Stimulated activated CD4-positive, alpha-beta T cell treated with anti-CD3 and anti-CD28 coated beads, Interleukin-4, amount 100 ng/mL, for 4 hours (primary cell): ENCODE results near the gene VEGFA.

Experiments used
- DNase-seq, 2 experiments: peaks; one replicate each; pipeline ENCODE4 v3.0.0-alpha.2; 2020

VEGFA gene

GRCh38 chr6:43739642-43740091, 30.3 kb upstream of the VEGFA start:
- DNase-seq, result no peak

DNA sequence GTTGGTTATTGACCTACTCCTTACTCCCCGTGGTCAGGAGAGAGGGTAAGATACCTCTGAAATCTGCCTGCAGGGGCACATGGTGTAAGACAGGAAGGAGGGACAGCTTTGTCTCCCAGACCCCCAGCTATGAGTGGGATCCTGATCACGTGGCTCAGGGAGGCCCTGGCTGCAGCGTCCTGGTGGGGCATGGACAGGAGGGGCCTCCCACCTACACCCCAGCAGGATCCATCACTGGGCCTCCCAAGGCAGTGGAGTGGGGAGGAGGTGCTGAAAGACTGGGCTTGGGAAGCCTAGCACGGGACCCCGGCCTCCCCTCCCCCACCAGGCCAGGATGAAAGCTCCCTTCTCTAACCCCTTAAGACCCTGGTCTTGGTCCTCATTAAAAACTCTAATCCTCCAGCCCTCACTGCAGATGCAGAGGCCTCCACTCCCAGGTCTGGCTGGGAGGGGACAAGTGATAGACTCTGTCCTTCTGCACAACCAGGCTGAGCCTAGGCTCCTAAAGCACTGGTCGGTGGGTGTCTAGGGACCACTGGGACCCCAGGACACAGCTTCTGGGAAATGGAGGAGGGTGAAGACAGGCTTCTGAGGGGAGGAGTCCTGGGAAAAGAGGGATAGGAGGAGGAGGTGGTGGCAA, 29.6 kb upstream of the VEGFA start:
- no peak for DNase-seq

GRCh38 chr6:43740961-43741764, 28.8 kb upstream of the VEGFA start:
- no peak for DNase-seq

DNA sequence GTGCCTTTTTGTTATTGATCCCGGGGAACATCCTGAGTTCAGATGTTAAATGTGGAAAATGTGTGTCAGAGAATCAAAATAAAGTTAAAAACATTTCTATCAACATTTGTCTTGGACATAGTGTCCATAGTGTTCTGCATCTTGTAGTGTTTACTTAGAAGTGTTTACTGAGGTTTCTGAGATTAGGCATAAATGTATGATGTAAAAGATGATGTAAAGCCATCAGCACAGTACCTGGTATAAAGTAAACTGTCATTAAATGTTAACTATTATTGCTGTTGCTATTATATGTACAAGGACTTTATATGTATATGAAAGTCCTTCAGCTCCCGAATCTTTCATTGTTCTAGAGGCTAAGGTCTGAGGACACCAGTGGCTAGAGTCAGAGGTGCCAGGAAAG, 28.2 kb upstream of the VEGFA start:
- DNase-seq, result no peak

GRCh38 chr6:43742285-43742684, 27.7 kb upstream of the VEGFA start:
- DNase-seq, result no peak

DNA sequence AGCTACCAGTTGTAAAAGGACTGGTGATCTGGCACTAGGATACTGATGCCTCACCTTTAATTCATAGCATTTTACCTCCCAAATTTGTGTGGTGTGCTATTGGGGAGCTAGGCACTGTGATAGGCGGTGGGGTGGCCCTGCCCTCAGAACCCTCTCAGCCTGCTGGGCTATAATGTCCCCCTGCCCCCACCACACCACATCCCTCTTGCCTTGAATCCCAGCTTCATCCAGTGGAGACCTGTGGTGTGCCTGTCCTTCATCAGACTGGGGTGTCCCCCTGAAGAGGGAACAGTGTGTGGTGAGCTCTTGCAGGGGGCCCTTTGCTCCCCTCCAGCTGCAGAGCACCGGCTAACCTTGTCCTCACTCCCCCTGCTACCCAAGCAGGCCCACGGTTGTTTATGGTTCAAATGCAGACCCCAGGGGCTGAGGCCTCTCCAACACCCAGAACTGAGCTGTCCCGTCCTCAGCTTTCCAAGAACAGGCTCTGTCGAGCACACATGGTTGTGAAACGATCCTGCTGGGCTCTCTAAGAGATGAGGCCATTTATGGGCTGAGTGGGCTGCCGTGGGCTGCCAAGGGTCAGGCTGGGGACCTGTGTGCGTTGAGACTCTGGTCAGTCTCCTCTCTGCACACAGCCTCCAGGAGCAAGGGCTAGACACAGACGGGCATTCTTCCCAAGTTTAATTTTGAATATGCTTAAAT, 26.9 kb upstream of the VEGFA start:
- no peak for DNase-seq

GRCh38 chr6:43743682-43744381, 26.2 kb upstream of the VEGFA start:
- DNase-seq, result no peak

GRCh38 chr6:43744491-43744890, 25.5 kb upstream of the VEGFA start:
- no peak for DNase-seq

DNA sequence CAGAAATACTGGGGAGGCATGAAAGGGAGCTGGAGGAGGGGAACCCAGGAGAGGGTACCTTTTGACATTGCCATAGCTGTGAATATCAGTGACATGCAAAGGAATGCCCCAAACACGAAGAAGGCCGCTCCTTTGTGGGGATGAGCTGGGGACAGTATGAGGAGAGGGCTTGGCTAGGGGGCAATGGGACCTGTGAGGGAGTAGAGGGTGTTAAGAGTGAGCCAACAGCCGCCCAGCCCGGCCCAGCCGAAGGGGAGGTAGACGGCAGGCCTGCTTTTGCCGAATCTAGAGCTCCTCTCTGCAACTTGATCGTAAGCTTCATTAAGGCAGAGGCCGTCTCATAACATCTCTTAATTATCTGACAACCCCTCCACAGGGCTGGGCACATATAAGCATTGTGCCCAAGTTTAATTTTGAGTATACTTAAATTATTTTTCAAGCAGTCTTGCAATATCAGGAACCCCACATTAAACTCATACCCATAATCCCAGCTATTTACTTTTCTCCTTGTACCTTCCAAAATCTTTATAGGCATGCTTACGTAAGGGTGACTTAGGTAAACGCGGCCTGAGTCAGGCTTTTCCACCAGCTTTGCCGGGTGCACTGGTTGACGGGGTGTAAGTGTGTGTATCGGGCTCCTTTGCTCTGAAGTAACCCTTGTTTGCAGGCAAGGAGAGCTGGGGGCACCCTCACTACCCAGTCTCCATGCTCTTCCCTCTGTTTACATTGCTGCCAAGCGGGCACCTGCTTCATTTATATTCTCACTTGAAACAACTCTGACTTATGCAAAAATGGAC, 24.9 kb upstream of the VEGFA start:
- DNase-seq, result no peak

DNA sequence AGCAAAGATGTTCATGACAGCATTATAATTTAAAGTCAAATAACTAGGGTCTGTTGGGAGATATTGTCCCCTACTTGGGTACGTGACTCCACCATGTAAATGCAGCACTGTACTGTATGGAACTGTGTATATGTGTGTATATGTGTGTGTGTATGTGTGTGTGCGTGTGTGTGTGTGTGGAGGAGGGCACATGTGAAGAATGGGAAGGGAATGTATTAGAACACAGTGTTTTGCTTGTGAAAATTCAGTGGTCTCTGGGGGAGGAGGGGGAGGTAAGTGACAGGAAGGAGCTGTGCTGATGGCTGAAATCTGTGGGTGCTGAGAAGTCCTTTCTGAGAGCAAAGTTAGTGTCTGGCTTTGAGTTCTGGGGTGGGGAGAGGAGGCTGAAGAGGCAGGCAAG, 23.9 kb upstream of the VEGFA start:
- DNase-seq, result no peak

- no peak for DNase-seq
Measured at GRCh38 chr6:43746613-43747102, 23.4 kb upstream of the VEGFA start.

GRCh38 chr6:43747784-43748183, 22.2 kb upstream of the VEGFA start:
- no peak for DNase-seq

GRCh38 chr6:43748765-43749164, 21.2 kb upstream of the VEGFA start:
- no peak for DNase-seq

DNA sequence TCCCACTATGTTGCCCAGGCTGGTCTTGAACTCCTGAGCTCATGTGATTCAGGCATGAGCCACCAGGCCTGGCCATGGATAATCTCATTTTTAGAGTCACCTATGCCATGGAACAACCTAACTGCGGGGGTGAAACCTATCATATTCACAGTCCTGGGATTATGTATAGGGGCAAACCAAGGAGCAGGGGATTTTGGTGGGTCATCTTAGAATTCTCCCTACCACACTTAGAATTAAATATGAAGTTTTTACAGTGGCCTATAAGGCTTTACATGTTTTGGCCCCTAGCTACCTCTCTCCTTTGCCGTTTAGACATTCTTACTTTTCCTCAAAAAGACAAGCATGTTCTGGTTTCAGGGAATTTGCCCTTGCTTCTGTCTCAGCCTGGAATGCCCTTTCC, 20.6 kb upstream of the VEGFA start:
- no peak for DNase-seq

DNA sequence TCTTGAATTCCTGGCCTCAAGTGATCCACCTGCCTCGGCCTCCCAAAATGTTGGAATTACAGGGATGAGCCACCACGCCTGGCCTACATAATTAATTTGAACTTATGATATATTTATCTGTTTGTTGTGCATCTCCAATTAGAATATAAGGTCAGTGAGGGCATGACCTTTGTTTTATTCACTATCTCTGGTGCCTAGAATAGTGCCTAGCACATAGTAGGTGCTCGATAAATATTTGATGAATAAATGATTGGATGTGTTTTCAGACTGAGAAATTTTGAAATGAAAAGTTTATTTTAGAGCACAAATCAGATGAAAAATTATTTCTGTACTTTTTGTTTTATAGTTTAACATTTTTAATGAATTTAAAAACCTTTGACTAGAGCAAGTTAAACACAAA, 19.4 kb upstream of the VEGFA start:
- DNase-seq, result no peak

GRCh38 chr6:43753570-43754183, 16.3 kb upstream of the VEGFA start:
- no peak for DNase-seq

- DNase-seq, result no peak
Measured at GRCh38 chr6:43757966-43758616, 11.9 kb upstream of the VEGFA start.

DNA sequence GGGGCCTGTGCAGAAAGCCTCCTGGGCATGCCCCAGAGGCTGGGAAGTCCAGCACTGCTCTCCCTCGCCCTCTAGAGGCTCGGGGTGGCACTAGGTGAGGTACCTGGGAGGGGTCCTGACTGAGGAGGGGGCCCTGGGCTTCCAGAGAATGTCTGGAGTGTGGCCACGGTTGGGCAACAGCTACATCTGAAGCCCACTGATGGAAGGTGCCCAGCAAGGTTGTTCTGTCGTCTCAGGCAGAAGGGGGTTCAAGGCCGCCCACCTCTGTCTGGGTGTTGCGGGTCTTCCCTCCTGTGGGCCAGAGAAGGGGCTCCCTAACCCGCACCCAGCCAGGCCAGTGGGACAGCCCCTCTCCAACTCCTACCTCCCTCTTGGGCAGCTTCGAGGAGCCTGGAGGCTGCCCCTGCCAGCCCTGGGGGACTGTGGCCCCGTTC, 11.4 kb upstream of the VEGFA start:
- DNase-seq, result no peak

- no peak for DNase-seq
Measured at GRCh38 chr6:43759136-43759906, 10.7 kb upstream of the VEGFA start.

DNA sequence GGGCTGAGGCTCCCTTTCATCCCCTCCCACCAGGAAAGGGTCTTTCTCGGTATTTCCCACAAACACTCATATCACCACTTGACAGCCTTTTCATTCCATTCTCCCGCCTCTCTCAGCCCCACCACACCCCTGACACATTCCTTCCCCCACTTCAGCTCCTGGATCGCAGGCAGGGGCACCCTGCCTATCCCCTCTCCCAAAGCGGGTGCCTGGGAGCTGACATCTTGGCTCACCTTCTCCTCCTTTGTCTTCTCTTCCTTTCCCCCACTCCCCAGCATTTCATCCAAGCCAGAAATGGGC, 10.2 kb upstream of the VEGFA start:
- DNase-seq, result no peak
